ENCODE results near the gene CBX3.

DNA sequence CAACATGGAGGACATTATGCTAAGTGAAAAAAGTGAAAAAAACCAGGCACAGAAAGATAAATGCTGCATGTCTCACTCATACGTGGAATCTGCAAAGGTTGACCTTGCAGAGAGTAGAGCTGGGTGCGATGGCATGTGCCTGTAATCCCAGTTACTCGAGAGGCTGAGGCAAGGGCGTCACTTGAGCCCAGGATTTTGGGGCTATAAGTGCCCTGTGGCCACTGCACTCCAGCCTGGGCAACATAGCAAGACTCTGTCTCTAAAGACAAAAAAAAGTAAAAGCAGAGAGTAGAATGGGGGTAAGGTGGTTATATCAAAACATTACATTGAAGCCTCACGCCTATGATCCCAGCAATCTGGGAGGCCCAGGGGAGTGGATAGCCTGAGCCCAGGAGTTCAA is 22.8 kb downstream of the CBX3 start:
- no peak for TF ChIP-seq ZNF274 (IDR thresholded peaks at IDR 0.05; ENCODE audit: low read depth, low read length)
- TF ChIP-seq SUZ12 (IDR thresholded peaks at IDR 0.05; ENCODE audit: extremely low read depth, insufficient read depth, insufficient read length) = no peak
- TF ChIP-seq YY1 (IDR thresholded peaks at IDR 0.05; ENCODE audit: insufficient read depth, insufficient read length) = no peak

Data from NT2/D1 (cell line).